Dendritic cell treated with granulocyte-macrophage colony-stimulating factor and Interleukin-4, amounts not matched to agents 40 ng/mL and 50 ng/mL, for 4 days (primary cell): ENCODE data around the gene SPATA24.
"Not testable (repeated sequence)": the region's sequence is repeated elsewhere in the genome, so short reads cannot be mapped to it uniquely, and the experiment has no call there.

Source experiments
- H3K27ac Mint-ChIP-seq: one replicate; pipeline ENCODE4 v1.8.0; 2022; ENCODE audit warnings: mild to moderate bottlenecking, mixed read lengths
- H3K27me3 Mint-ChIP-seq: one replicate; pipeline ENCODE4 v1.8.0; 2022; ENCODE audit warnings: mild to moderate bottlenecking, mixed read lengths
- H3K36me3 Mint-ChIP-seq: one replicate; pipeline ENCODE4 v1.8.0; 2022; ENCODE audit warnings: low read depth, mixed read lengths
- H3K4me1 Mint-ChIP-seq: one replicate; pipeline ENCODE4 v1.8.0; 2022; ENCODE audit warnings: low read depth, mixed read lengths
- H3K4me3 Mint-ChIP-seq: one replicate; pipeline ENCODE4 v1.8.0; 2022; ENCODE audit warnings: mild to moderate bottlenecking, moderate library complexity, mixed read lengths
- H3K9me3 Mint-ChIP-seq: one replicate; pipeline ENCODE4 v1.8.0; 2022; ENCODE audit warnings: mixed read lengths
- intact Hi-C: fragments of 100-400 bp; cut with micrococcal nuclease; formaldehyde crosslinking; loops from one replicate; pipeline ENCODE4 v1.15.0; 2022

Gene SPATA24

DNA sequence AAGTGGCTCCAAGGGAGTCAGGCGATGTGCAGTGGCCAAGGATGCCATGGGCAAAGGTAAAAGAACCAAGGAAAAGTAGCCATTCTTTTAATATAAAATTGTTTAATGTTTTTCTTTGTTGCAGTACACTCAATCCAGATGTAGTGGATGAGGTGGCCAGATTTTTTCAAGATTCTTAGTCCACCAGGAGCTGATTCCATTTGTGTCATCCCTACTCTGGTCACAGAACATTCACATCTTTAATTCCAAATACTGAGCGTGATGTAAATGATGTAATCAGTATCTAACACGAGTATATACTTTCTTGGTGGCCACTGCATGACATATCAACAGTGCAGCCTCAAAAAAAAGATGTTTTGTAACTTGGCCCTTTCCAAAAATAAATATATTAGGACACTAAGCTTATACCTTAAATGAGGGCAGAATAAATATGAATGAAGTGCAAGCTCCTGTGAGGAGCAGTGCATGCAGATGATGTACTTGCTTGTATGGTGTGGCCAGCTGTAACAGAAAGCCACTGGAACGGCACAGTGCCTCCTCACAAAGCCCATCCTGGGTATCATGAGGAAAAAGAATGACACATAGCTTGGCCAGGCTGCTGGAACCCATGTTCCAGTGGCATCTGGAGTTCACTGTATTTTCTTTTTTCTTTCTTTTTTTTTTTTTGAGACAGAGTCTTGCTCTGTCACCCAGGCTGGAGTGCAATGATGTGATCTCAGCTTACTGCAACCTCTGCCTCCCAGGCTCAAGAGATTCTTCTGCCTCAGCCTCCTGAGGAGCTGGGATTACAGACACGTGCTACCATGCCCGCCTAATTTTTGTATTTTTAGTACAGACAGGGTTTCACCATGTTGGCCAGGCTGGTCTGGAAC lies 6.5 kb upstream of the SPATA24 start:
- Mint-ChIP-seq H3K27ac (no peak overlapping the region), H3K36me3 (no peaks in the 10 kb centered on the region), H3K27me3 (no peaks in the 10 kb centered on the region), H3K4me3 (no peak overlapping the region), H3K4me1 (peaks cover 10% of the 10 kb centered on the region), H3K9me3 (no peaks in the 10 kb centered on the region)
- intact Hi-C loops, result no loop called here

- not testable (repeated sequence) for H3K9me3 Mint-ChIP-seq, H3K27ac Mint-ChIP-seq, H3K27me3 Mint-ChIP-seq, H3K4me3 Mint-ChIP-seq, H3K36me3 Mint-ChIP-seq
- intact Hi-C loops, result loop anchor here (10.0 kb wide), 1 partner anchor 114 kb away; the partner anchor contains the start of gene MATR3
- peaks cover 16% of the 10 kb centered on the region for H3K4me1 Mint-ChIP-seq
Measured at GRCh38 chr5:139409116-139409515, 5.2 kb upstream of the SPATA24 start.

- Mint-ChIP-seq H3K27me3 (no peaks in the 10 kb centered on the region), H3K9me3 (no peaks in the 10 kb centered on the region), H3K4me3 (no peak overlapping the region), H3K27ac (no peak overlapping the region), H3K36me3 (peaks cover 6% of the 10 kb centered on the region), H3K4me1 (peaks cover 21% of the 10 kb centered on the region)
- intact Hi-C loops, result loop anchor here (10.0 kb wide), 1 partner anchor 113 kb away; the partner anchor contains the start of gene MATR3
Measured at GRCh38 chr5:139408191-139408590, 4.3 kb upstream of the SPATA24 start.

DNA sequence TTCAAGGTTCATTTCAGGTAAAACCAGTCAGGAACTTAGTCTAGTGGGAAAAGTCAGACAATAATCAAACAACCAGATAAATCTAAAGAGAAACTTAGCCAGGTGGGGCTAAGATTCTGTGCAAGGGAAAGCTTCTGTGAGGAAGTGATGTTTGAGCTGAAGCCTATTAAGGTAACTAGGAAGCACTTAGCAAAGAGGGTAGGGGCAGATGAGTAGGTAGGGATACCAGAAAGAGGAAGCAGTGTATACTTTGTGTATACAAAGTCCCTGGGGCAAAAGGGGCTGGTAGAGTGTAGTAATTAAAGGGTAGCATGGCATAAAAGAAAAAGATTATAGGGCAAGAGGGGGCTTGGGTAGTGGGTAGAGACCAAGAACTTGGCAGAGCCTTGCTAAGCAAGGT lies 3.6 kb upstream of the SPATA24 start:
- H3K27ac Mint-ChIP-seq, result no peak overlapping the region
- H3K36me3 Mint-ChIP-seq, result peaks cover 6% of the 10 kb centered on the region
- no peaks in the 10 kb centered on the region for H3K9me3 Mint-ChIP-seq
- H3K27me3 Mint-ChIP-seq, result no peaks in the 10 kb centered on the region
- intact Hi-C loops, result loop anchor here (10.0 kb wide), 1 partner anchor 113 kb away; the partner anchor contains the start of gene MATR3
- H3K4me3 Mint-ChIP-seq, result no peak overlapping the region
- H3K4me1 Mint-ChIP-seq, result peaks cover 28% of the 10 kb centered on the region

- intact Hi-C loops, result loop anchor here (10.0 kb wide), 1 partner anchor 112 kb away; the partner anchor contains the start of gene MATR3
- peaks cover 6% of the 10 kb centered on the region for H3K36me3 Mint-ChIP-seq
- H3K27me3 Mint-ChIP-seq, result no peaks in the 10 kb centered on the region
- no peaks in the 10 kb centered on the region for H3K9me3 Mint-ChIP-seq
- no peak overlapping the region for H3K4me3 Mint-ChIP-seq
- no peak overlapping the region for H3K27ac Mint-ChIP-seq
- peaks cover 29% of the 10 kb centered on the region for H3K4me1 Mint-ChIP-seq
Measured at GRCh38 chr5:139406963-139407362, 3.1 kb upstream of the SPATA24 start.

DNA sequence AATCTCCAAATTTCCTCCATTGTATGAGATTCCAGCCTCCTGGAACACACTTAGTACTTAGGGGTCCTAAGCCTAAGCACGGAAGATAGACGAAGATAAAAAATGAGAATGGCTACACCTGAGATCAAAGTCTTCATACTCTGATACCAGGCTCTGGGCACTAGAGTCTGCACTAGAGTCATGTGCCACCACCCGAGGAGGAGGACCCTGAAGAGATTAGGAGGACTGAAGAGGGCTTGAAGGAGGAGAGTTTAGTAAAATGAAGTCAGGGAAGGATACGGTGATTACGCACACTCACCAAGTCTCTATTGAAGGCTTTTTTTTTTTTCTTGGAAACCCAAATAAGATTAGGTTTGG lies 573 bp upstream of the SPATA24 start:
- Mint-ChIP-seq H3K9me3 (no peaks in the 10 kb centered on the region), H3K27me3 (no peaks in the 10 kb centered on the region), H3K4me1 (peaks cover 29% of the 10 kb centered on the region), H3K4me3 (peak overlapping the region; percentile 82), H3K36me3 (peaks cover 6% of the 10 kb centered on the region), H3K27ac (peak overlapping the region; percentile 95)
- intact Hi-C loops, result loop anchor here (10.0 kb wide), 1 partner anchor 110 kb away; the partner anchor contains the start of gene MATR3

DNA sequence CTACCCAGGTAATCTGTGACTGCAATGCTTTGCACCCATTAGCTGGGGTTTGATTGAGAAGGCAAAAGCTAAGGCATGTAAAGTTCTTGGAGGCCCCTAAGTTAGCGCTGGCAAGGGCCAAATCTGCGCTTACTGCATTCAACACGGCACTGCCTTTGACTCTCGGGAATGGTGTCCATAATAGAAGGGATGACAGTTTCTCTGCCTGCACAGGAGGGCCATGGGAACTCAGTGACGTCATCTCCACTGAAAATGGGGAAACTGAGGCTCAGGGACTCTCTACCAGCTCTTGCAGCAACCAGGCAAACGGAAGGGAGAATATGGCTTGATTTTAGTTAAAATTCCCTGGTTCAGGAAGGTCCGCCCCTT lies 487 bp downstream of the SPATA24 start:
- peaks cover 29% of the 10 kb centered on the region for H3K4me1 Mint-ChIP-seq

DNA sequence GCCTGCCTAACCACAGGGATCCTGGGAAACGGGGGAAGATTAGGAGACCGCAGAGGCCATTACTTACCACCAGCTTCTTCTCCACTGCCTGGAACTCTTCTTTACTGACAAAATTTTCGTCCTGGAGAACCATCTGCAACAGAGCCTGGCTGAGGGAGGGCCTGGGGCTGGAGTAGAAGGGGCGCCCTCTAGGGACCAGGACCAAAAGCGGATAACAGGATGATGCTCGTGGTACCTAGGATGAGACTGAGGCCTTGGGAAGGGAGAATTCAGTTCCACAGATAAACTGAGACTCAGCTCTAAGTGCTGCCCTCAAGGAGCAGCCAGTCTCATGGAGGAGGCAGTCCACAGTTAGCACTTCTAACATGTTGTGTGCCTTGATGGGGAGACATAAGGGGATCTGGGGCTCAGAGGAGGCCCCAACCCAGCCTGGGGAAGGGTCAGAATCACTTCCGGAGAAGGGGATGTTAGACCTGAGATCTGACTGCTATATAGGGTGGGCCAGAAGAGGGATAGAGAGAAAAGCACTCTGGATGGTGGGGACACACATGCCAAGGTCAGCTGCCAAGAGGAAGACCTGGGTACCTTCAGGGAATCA lies 1.2 kb downstream of the SPATA24 start:
- H3K4me1 Mint-ChIP-seq, result peaks cover 31% of the 10 kb centered on the region

More for the DNA sequence above, 487 bp downstream of the SPATA24 start:
- H3K27me3 Mint-ChIP-seq, result no peaks in the 10 kb centered on the region
- H3K4me3 Mint-ChIP-seq, result peak overlapping the region; percentile 82
- no peaks in the 10 kb centered on the region for H3K9me3 Mint-ChIP-seq
- intact Hi-C loops, result loop anchor here (1.0 to 10.0 kb wide), 2 partner anchors 36 to 109 kb away; partner anchors contain the start of genes DNAJC18 and MATR3
- H3K27ac Mint-ChIP-seq, result peak overlapping the region; percentile 95
- peaks cover 6% of the 10 kb centered on the region for H3K36me3 Mint-ChIP-seq

GRCh38 chr5:139401546-139401945 lies 2.3 kb downstream of the SPATA24 start:
- no peak overlapping the region for H3K4me3 Mint-ChIP-seq
- peaks cover 6% of the 10 kb centered on the region for H3K36me3 Mint-ChIP-seq
- H3K4me1 Mint-ChIP-seq, result peaks cover 33% of the 10 kb centered on the region
- no peak overlapping the region for H3K27ac Mint-ChIP-seq
- no peaks in the 10 kb centered on the region for H3K9me3 Mint-ChIP-seq
- no peaks in the 10 kb centered on the region for H3K27me3 Mint-ChIP-seq
- intact Hi-C loops, result loop anchor here (10.0 kb wide), 1 partner anchor 107 kb away; the partner anchor contains the start of gene MATR3

More for the DNA sequence above, 1.2 kb downstream of the SPATA24 start:
- no peaks in the 10 kb centered on the region for H3K9me3 Mint-ChIP-seq
- H3K27me3 Mint-ChIP-seq, result no peaks in the 10 kb centered on the region
- H3K36me3 Mint-ChIP-seq, result peaks cover 6% of the 10 kb centered on the region
- H3K4me3 Mint-ChIP-seq, result peak overlapping the region; percentile 28
- intact Hi-C loops, result loop anchor here (1.0 to 10.0 kb wide), 2 partner anchors 37 to 108 kb away; partner anchors contain the start of genes DNAJC18 and MATR3
- H3K27ac Mint-ChIP-seq, result peak overlapping the region; percentile 95

GRCh38 chr5:139399501-139400121 lies 4.3 kb downstream of the SPATA24 start:
- intact Hi-C loops, result loop anchor here (10.0 kb wide), 1 partner anchor 105 kb away; the partner anchor contains the start of gene MATR3
- Mint-ChIP-seq H3K9me3 (no peaks in the 10 kb centered on the region), H3K36me3 (peaks cover 6% of the 10 kb centered on the region), H3K27ac (no peak overlapping the region), H3K4me1 (peaks cover 39% of the 10 kb centered on the region), H3K27me3 (peaks cover 18% of the 10 kb centered on the region), H3K4me3 (no peak overlapping the region)

DNA sequence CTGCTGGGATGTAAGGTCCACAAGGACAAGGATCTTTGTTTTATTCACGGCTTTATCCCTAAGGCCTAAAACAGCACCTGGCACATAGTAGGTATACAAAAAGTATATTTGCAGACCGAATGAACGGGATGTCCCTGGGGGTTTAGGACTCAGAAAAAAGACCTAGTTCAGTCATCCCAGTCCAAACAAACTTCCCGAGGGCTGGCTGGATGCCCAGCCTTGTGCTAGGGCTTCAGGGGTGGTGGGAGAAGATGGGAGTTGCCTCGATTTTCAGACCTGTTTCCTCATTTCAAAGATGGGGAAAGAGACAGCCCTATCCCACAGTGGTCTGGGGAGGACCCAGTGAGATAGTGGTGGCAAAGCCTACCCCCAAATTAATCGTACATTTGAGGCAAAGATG lies 6.0 kb downstream of the SPATA24 start:
- Mint-ChIP-seq H3K4me1 (peaks cover 32% of the 10 kb centered on the region), H3K36me3 (no peaks in the 10 kb centered on the region), H3K9me3 (no peaks in the 10 kb centered on the region), H3K4me3 (no peak overlapping the region), H3K27me3 (peaks cover 35% of the 10 kb centered on the region), H3K27ac (no peak overlapping the region)
- intact Hi-C loops, result no loop called here

DNA sequence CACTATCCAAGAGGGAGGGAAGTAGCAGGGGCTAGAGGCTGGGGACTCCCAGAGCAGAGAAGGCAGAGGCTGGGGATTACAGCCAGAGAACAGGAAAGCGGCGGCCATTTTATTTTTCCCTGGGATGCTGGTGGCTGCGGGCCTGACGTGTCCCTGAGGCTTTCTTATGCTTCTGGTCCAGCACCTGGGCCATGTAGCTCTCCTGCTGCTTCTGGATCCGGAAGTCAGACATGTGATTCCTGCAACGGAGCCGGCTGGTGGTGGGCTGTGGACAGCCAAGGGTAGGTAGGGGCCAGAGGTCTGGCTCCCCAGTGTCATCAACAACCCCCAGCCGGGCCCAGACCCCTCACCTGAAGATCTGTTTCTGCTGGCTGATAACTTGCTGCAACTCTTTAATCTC lies 7.2 kb downstream of the SPATA24 start:
- H3K27me3 Mint-ChIP-seq, result peaks cover 46% of the 10 kb centered on the region
- peaks cover 36% of the 10 kb centered on the region for H3K4me1 Mint-ChIP-seq
- H3K4me3 Mint-ChIP-seq, result no peak overlapping the region
- intact Hi-C loops, result no loop called here
- no peaks in the 10 kb centered on the region for H3K36me3 Mint-ChIP-seq
- H3K27ac Mint-ChIP-seq, result no peak overlapping the region
- H3K9me3 Mint-ChIP-seq, result no peaks in the 10 kb centered on the region

DNA sequence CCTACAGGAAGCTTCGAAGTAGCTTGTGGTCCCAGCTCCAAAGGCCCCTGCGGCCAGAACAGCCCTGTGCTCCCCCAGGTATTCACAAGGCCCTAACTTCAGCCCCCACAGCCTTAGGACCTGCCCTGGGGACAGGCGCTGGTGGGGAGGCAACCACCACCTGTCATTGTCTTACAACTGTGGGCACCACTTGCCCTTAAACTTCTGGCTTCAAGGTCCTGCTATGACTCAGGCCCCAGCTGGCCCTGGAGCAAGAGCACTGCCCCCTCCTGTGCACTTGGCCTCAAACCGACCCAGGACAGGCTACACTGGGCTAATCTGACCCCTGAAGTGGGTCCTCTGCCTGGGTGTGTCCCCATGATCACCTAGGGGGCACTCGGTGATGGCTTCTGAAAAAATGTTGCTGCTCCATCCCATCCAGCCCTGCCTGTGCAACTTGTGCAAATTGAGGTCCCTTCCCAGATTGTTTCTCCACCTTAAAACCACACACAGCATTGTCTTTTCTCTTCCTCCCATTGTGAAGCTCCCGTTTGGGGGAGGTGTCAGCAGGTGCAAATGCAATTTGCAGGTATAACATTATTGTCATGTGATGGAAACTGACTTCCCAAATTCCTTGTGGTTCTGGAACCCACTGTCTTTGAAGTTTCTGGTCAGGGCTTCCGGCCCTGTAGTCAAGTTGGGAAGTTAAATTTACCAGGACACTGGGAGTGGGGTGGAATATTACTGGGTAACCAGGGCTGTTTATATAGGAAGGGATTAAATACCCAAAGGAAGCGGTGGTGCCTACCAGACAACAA lies 7.8 kb downstream of the SPATA24 start:
- H3K27ac Mint-ChIP-seq, result no peak overlapping the region

More for the DNA sequence above, 7.8 kb downstream of the SPATA24 start:
- Mint-ChIP-seq H3K36me3 (no peaks in the 10 kb centered on the region), H3K4me1 (peaks cover 42% of the 10 kb centered on the region), H3K4me3 (no peak overlapping the region), H3K27me3 (peaks cover 52% of the 10 kb centered on the region), H3K9me3 (no peaks in the 10 kb centered on the region)
- intact Hi-C loops, result no loop called here
